HG03196 (cell line): ENCODE measurements around the gene CCDC27.
"Not testable (repeated sequence)": the region's sequence is repeated elsewhere in the genome, so short reads cannot be mapped to it uniquely, and the experiment has no call there.

Source experiments
- ATAC-seq: cut with Tn5 transposase; IDR thresholded peaks from one replicate; pipeline ENCODE4 v1.9.1; 2021; ENCODE audit not compliant: unreplicated experiment

CCDC27 gene

DNA sequence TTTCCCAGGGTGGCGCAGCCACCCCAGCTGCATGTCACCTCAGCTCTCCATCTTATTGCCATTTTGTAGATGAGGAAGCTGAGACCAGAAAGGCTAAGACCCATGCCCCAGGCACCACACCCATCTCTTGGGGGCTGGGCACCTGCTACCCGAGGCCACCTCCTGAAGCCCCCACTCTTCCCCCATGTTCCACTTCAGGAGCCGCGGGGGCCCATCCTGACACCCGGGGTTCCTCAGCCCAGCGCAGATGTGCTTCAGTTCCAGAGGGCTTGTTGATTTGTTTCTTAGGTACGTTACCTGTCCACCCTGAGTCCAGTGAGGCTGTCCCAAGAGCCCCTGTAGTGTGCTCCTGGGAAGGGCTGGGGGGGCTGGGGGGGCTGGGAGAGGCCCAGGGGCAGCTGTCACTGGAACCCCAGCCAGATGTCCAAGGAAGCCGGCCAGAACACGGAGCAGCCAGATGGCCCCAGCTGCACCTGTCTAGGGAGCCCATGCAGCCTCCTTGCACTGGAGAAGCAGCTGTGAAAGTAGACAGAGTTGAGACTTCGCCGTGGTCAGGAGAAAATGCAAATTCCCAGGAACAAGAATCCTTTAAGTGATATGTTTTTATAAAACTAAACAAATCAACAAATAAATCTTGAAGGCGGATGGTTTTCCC, 17.1 kb upstream of the CCDC27 start:
- ATAC-seq = no peak

DNA sequence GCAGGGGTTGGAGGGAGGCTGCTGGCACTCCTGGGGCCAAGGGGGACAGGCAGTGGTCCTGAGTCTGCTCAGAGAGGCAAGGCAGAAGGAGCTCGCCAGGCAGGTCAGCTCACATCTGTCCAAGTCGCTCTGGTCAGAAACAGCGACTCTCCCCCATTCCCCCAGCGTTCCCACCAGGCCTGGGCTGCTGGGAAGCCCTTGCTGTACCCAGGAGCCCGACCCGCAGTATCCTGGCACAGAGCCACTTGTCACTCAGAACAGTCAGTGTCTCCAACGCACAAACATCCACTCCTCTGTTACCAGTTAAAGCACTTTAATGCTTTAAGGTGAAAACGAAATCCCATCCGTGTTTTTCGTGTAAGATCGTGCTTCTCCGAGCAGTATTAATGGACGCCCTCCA, 16.6 kb upstream of the CCDC27 start:
- ATAC-seq = no peak

DNA sequence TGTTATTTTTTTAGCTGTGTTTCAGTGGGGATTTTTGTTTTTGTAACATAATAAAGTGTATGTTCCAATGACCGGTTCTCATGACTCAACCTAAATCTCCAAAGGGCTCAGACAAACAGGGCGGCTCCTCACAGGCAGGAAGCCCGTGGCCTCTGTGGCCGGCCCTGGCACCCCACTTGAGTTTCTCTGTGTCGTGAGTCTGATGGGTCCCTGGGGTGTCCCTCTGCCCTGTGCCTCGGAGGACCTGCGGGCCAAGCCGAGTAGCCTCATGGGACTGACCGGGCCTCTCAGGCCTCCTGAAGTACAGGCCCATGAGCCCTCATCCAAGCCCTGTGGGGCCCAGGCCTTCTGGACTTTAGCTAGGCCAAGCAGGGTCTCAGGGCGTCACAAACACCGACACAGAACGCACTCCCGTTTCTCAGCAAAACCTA, 16.1 kb upstream of the CCDC27 start:
- ATAC-seq = no peak

DNA sequence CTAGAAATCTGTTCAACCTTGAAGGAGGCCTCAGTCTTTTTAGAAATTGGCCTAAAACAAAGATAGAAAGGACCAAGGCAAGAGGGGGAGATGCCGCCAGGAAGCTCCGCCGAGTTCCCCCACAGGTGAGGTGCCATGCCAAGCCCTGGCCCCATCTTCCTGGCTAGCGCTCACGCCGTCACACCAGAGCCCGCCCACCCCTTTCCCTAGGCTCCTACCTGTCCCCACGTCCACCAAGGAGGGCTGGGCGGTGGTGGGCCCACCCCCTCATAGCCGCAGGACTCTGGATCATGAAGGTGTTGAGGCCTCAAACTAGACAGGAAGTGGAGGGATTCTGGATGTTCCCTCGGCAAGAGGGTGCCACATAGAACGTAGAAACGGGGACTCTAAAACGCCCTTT, 15.5 kb upstream of the CCDC27 start:
- no peak for ATAC-seq

DNA sequence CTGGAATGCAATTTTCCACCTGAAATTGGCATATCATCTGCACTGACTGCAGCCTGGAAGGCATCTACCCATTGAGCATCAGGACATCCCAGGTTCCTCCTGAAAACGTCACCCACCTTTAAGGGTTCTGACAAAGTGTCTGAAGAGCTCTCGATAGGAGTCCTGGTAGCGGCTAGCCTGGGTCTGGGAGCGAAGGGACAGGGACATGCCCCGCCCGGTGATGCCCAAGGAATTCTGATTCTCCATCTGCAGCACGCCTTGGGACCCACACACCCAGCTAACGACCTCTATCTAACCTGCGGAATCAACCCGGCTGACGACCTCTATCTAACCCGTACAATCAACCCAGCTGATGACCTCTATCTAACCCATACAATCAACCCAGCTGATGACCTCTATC, 13.3 kb upstream of the CCDC27 start:
- no peak for ATAC-seq

DNA sequence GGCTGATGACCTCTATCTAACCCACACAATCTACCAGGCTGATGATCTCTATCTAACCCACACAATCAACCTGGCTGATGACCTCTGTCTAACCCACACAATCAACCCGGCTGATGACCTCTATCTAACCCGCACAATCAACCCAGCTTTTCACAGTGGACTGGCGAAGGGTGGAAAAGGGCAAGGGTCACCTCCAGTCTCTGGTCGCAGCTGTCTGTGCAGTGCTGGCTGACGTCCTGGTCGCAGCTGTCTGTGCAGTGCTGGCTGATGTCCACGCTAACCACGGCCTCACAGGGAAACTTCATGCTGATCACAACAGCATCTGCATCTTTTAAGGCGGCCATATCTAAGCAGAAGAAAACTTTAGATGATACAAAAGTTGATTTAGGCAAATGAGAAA, 12.2 kb upstream of the CCDC27 start:
- ATAC-seq = no peak

DNA sequence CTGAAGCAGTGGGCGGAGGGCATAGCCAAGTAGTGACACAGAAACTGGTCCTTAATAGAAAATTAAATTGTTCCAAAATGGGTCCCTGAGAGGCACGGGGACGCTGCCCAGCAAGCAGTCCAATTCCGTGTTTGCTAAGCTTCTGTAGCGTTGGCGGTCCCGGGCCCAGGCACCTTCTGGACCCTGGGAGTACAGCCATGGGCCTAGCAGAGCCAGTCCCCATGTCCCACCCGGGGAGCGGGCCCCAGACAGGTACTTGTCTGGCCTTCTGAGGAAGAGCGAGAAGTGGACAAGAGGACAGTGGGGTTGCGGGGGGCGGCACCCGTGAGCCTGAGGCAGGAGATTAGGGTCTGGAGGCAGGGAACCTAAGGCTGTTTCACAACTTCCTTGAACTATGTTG, 11.5 kb upstream of the CCDC27 start:
- ATAC-seq = no peak

DNA sequence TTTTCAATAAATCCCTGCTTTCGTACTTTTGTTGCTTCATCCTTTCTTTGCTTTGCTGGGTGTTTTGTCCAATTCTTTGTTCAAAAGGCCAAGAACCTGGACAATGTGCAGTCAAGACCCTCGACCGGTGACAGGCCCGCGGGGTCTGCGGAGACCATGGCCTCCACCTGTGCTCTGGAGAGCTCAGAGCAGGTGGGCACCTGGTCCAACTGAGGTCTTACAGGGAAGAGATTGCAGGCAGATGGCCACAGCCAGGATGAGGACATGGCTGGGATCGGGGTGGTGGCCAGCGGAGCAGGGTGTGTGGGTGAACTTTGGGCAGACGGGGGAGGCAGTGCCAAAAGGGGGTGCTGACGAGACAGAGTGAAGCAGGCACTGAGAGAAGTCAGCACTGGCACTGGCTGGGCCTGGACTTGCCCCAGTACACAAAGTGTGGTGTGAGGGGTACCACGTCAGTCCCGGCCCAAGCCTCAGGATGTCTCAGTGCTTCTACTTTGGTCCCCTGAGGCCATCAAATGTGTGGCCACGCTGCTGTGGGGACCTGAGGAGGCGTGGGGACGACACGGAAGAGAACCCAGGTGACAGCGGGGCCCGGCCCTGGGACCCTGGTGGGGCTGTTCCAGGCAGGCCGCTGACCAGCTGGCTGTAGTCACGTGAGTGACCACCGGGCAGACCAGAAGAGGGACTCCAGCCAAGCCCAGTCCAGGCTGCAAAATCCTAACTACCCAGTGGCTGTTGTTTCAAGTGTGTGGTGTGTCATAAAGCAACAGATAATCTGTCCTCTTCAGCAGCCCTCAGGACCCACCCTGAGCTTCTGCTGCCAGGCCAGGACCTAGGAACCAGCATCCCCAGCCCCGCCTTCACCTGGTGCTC, 10.4 kb upstream of the CCDC27 start:
- no peak for ATAC-seq

DNA sequence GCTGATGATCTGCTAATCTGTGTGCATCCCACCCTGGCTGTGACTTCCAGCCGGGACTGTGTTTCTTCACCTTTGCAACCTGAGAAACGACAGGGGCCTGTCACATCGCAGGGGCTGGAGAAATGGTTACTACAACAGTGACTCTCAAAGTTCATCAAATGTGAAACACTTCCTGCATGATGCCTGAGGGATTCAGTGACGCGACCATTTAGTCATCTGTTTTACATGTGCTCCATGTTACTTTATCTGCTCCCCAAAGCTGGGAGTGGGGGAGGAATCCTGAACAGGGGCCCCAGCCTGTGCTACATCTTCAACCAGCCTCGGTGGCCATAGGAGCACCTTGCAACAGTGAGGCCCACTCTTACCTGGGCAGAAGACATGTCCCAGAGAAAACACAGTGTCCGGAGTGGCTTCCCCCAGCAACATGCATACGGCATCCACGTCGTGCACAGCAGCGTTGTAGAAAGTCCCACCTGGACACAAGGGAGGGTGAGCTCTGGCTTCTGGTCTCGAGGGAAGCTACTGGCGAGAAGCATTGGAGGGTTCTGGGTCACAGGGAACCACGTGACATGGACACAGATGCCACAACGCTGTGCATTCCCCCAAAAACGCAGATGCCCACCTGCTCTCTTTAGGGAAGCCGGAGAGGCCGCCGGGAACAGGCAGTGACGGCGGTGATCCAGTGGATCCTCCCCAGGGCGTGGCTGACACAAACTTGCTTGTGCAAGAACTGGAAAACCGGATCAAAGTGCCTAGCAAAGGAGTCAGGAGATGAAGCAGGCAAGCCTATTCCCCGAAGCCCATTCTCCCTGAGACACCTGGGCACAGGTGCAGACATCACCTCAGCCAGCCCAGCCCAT, 9.6 kb upstream of the CCDC27 start:
- ATAC-seq = no peak

DNA sequence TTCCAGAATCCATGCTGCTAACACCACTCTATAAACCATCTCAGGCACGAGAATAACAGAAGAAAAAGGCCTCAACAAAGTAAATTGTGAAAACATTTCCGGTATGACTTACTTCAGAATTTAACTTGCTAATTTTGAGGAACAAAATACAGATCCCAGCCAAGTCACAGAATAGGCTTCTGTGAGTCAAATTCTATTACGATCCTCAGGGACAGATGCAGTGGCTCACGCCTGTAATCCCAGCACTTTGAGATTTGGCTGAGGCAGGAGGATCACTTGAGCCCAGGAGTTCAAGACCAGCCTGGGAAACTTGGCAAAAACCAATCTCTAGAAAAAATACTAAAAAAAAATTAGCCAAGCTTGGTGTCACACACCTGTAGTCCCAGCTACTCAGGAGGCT, 8.8 kb upstream of the CCDC27 start:
- no peak for ATAC-seq

DNA sequence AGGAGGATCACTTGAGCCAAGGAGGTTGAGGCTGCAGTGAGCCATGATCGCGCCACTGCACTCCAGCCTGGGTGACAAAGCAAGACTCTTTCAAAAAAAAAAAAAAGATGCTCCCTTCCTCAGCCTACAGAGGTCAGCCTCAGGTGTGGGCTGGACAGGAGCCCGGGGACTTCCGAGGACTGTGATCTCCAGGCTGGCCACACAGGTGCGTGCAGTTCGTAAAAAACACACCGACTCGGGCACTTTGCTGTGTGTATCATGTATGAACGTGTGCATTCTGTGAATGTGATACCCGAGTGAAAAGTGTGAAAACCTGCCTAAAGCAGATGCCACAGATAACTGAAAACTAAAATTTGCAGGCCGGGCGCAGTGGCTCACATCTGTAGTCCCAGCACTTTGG, 8.4 kb upstream of the CCDC27 start:
- ATAC-seq = no peak

DNA sequence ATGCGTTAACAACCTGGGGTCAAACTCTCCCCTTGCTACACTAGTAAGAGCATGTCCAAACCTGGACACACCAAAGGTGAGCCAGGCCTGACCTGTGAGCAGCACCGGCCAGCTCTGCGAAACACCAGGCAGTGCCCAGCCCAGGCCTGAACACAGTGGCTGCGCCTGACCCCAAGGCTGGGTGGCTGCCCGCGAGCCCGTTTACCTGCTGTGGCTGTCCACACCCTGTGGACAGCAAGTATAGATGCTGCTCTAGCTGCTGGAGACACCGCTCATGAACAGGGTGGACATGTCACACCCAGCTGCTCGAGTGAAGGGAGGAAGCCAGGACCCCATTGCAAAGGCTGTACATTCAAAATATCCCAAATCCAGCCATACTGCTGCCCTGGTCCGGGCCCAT, 7.6 kb upstream of the CCDC27 start:
- ATAC-seq = no peak

DNA sequence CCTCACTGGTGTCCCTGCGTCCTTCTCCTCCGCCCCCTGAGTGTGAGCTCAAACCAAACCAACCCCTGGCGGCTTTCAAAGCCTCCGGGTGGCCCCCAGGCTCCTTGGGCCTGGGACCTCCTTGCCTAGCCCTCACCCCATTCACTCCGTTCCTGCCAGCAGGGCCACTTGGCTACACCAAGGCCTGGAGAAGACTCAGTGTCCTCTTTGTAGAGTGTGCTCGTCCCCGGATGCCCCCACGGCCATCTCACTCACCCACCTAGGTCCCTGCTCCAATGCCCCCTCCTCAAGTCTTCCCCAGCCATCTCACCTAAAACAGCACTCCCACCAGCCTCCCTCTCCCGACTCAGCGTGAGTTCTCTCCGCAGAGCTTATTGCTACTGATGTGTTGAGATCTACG, 7.2 kb upstream of the CCDC27 start:
- no peak for ATAC-seq

DNA sequence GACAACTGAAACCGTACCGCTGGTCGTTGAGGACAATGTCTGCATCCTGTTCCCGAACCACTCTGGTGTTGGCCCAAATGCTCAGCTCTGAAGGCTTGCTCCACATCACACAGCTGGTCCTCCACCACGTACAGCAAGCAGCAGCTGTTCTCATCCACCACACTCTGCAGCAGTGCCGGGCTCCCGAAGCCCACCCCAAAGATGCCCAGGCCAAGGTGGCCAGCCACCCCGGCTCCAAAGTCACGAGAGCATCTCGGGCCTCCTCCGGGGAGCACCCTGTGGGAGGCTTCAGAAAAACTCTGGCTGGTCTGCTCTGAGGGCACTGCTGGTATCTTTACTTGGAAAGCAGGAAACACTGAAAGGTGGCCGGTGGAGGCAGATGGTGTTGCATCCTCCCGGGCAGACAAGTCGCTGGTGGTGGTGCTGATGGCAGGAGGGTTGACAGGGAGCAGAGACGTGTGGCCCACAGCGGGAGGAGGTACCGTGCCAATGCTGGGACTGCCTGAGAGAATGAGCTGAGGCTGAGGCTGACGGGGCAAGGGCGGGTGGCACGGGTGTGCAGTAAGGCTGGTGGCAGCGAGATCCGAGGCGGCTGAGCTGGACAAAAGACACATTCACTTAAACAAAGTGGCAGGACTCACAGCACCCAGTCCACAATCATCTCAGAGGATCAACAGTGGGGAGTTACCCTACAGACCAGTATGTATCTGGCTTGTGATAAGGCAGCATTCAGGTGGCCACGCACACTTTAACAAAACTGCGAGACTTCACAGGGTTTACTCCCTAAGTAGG, 6.5 kb upstream of the CCDC27 start:
- no peak for ATAC-seq

DNA sequence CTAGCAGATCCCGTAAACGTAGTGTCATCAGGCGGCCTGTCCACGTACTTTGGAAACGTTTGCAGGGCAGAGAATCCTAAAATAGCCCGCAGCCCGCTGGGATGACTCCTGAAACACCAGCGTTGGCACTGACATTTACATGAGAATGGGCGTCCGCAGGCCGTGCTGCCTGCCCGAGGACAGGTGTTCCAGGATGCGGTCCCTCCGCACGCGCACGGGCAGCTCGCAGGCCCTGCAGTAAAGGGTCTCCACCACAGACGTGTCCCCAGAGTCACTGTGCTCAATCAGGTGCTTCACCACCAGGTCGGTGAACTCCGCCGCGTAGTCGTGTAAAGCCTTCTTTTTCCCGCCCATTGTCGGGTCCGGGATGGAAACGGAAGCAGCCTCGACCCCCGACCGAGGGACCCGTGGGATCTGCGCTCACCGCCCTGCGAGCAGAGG, 5.8 kb upstream of the CCDC27 start:
- ATAC-seq = no peak

DNA sequence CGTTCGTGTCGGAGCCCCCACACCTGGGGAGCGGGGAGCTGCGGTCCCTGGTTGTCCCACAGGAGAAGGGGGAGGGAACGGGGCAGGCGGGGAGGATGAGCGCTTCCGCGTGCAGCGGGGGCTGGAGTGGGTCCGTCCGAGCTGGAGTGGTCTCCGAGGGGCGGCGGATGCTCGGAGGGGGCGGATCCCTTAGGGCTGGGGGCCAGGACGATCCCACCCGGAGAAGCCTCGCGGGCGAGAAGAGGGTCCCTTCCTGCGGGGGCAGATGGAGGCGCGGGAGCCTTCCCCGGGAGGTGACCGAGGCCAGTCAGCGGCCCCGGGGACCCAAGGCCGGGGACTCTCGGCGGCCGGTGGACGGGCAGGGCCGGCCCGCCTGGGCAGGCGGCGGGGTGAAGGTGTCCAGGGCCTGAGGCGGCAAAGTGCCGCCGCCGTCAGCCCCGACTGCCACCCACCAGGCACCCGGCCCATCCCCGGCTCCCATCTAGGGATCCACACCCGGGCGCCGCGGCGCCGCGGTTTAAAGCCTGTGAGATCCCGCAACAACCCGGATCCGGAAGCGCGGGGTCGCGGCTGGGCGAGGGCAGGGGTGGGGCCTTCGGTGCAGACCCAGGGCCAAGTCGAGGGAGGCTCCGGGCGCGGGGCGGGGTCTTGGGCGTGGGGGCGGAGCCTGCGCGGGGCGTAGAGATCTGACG, 5.3 kb upstream of the CCDC27 start:
- peak; percentile 76 for ATAC-seq

DNA sequence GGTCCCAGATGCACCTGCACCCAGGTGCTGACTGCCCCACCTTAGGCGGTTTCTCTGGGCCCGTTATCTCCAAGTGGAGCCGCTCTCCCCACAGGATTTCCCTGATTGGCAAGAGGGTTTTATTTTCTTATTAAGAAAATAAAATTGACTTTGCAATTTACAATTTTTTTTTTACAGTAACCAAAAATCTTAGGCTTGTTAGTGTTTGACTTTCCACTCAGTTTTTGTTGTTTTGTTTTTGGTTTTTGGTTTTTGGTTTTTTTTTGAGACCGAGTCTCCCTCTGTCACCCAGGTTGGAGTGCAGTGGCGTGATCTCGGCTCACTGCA, 4.8 kb upstream of the CCDC27 start:
- no peak for ATAC-seq

DNA sequence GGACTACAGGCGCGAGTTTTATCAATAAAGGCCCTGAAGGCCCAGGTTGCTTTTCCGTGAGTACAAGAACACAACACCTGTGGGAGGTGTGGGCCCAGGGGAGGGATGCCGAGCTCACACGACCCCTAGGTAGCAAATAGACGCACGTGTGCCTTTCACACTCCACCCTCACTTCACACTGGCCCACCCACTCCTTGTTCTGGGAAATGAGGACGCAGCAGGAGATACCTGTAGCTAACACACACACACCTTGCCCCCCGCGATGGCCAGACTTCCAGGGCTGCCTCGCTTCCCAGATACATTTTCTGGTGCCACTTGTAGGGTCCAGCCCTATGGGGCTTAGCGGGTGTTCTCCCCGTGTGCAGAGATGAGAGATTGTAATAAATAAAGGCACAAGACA, 4.3 kb upstream of the CCDC27 start:
- no peak for ATAC-seq

DNA sequence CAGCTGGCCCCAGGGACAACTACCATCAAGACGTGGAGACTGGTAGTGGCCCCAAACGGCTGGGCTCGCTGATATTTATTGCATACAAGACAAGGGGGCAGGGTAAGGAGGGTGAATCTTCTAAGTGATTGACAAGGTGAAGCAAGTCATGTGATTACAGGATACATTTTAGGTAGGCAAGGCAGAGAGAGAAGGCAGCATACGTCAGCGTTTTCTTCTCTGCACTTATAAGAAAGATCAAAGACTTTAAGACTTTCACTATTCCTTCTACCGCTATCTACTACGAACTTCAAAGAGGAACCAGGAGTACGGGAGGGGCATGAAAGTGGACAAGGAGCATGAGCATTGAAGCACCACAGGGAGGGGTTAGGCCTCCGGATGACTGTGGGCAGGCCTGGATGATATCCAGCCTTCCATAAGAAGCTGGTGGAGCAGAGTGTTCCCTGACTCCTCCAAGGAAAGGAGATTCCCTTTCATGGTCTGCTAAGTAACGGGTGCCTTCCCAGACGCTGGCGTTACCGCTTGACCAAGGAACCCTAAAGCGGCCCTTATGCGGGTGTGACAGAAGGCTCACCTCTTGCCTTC, 3.8 kb upstream of the CCDC27 start:
- not testable (repeated sequence) for ATAC-seq

DNA sequence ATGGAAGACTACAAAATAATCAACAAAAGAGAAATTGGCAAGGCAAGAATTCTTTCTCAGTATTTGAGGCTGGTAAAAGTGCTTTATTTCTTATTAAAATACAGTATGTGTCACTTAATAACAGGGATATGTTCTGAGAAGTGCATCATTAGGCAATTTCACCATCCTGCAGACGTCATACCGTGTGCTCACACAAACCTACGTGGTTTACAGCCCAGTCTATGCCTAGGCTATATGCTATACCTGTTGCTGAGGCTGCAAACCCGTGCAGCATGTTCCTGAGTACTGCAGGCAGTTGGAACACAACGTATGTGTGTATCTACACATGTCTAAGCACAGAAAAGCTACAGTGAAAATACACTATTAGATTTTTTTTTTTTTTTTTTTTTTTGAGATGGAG, 2.7 kb upstream of the CCDC27 start:
- ATAC-seq = no peak
